A549 (cell line): ENCODE measurements around the gene RAP1GAP2. TPM values are rescaled to one million over a fixed set of nuclear protein-coding genes. Genes with fewer than 3 reads are reported as not detected.
A peak's percentile ranks its signal among the peaks of the same experiment; 100 is the strongest.

Experiments
- ATAC-seq, 2 experiments: fragments of 200-7000 bp in 1 of 2; fragments of >200 bp in 1 of 2; cut with Nextera tagmentation in 1 of 2; cut with Tn5 transposase in 1 of 2; 3 replicates each; pipeline versions ENCODE4 v1.8.0 to v1.9.1; 2018 to 2020; ENCODE audit warnings: mild to moderate bottlenecking in 1 of 2, moderate library complexity in 1 of 2
- CTCF ChIA-PET: fragments of 300-600 bp; sonication (Branson Sonifier 250); formaldehyde crosslinking; extraction: SDS; loops from one replicate; lab custom pipeline; 2021; ENCODE audit warnings: antibody characterized with exemption, inconsistent platforms; lab: Yijun Ruan, JAX
- POLR2A ChIA-PET: fragments of 350-600 bp; formaldehyde crosslinking; extraction: SDS; loops from one replicate; lab custom pipeline; 2021; ENCODE audit warnings: antibody characterized with exemption, inconsistent platforms; lab: Yijun Ruan, JAX
- DNase-seq, 2 experiments: peaks; one replicate each; pipeline versions ENCODE4 v3.0.0 to v3.0.0-alpha.2; 2011 to 2016; ENCODE audit warnings: low read depth in 1 of 2, low spot score in 1 of 2
- FAIRE-seq: peaks from 2 replicates; lab custom pipeline; 2011; peaks lifted over from hg19 to GRCh38; lab: Jason Lieb, UNC
- H3K27ac ChIP-seq, 2 experiments: fragments of >200 bp; sonication (Bioruptor Twin); formaldehyde crosslinking; 3 replicates each; pipeline ENCODE4 v1.5.1; 2016 to 2017
- H3K4me1 ChIP-seq: fragments of >200 bp; sonication (Bioruptor Twin); formaldehyde crosslinking; 3 replicates; pipeline ENCODE4 v1.6.1; 2016
- H3K4me2 ChIP-seq: fragments of >200 bp; sonication (Bioruptor Twin); formaldehyde crosslinking; 3 replicates; pipeline ENCODE4 v1.6.1; 2016
- H3K4me3 ChIP-seq: fragments of >200 bp; sonication (Bioruptor Twin); formaldehyde crosslinking; 3 replicates; pipeline ENCODE4 v1.5.1; 2016
- H3K9me3 ChIP-seq: fragments of >200 bp; sonication (Bioruptor Twin); formaldehyde crosslinking; 3 replicates; pipeline ENCODE4 v1.6.1; 2016
- CBX2 ChIP-seq: fragments of 200-600 bp; sonication (generic); IDR thresholded peaks from 2 replicates; pipeline ENCODE4 v1.6.1; 2016; ENCODE audit warnings: low read depth, mild to moderate bottlenecking, borderline replicate concordance
- CBX8 ChIP-seq: fragments of 200-600 bp; sonication (generic); IDR thresholded peaks from 2 replicates; pipeline ENCODE4 v1.6.1; 2016
- EHMT2 ChIP-seq: fragments of 200-600 bp; sonication (generic); IDR thresholded peaks from 2 replicates; pipeline ENCODE4 v1.6.1; 2016; ENCODE audit warnings: antibody characterized with exemption, low read depth, mild to moderate bottlenecking, moderate library complexity
- HMGXB4 ChIP-seq: fragments of 250-450 bp; sonication (Bioruptor Pico); IDR thresholded peaks from 2 replicates; pipeline ENCODE4 v1.5.0; 2021; ENCODE audit warnings: mild to moderate bottlenecking, moderate library complexity, borderline replicate concordance
- HOXA7 ChIP-seq: fragments of 250-450 bp; sonication (Bioruptor Pico); IDR thresholded peaks from 2 replicates; pipeline ENCODE4 v1.5.0; 2020; ENCODE audit warnings: mild to moderate bottlenecking, moderate library complexity
- HOXB13 ChIP-seq: fragments of 250-450 bp; sonication (Bioruptor Pico); IDR thresholded peaks from 2 replicates; pipeline ENCODE4 v1.5.0; 2020; ENCODE audit warnings: low read depth, mild to moderate bottlenecking, moderate library complexity
- JUNB ChIP-seq: fragments of >200 bp; sonication (Bioruptor Twin); formaldehyde crosslinking; IDR thresholded peaks from 2 replicates; pipeline ENCODE4 v1.6.1; 2016
- MAFK ChIP-seq: fragments of 450-650 bp; IDR thresholded peaks from 2 replicates; pipeline ENCODE4 v1.6.1; 2014; ENCODE audit not compliant: partially characterized antibody
- MYC ChIP-seq: IDR thresholded peaks from 2 replicates; pipeline ENCODE4 v1.6.1; 2012; ENCODE audit warnings: mild to moderate bottlenecking, inconsistent platforms, low read length, improper control_type of control experiment, borderline replicate concordance
- NPAS2 ChIP-seq: fragments of 250-450 bp; sonication (Bioruptor Pico); IDR thresholded peaks from 2 replicates; pipeline ENCODE4 v1.8.0; 2022; ENCODE audit warnings: mild to moderate bottlenecking, moderate library complexity, borderline replicate concordance
- NR3C1 ChIP-seq: fragments of >200 bp; sonication (Bioruptor Twin); formaldehyde crosslinking; IDR thresholded peaks from 3 replicates; pipeline ENCODE4 v1.6.1; 2017
- PBX3 ChIP-seq: IDR thresholded peaks from 2 replicates; pipeline ENCODE4 v1.6.1; 2012
- PHF8 ChIP-seq: fragments of 200-600 bp; sonication (generic); IDR thresholded peaks from 2 replicates; pipeline ENCODE4 v1.6.1; 2016; ENCODE audit warnings: low read depth, mild to moderate bottlenecking, antibody characterized with exemption, moderate library complexity, borderline replicate concordance
- POLR2AphosphoS2 ChIP-seq: conservative IDR thresholded peaks from 2 replicates; pipeline ENCODE4 v1.6.1; 2012; ENCODE audit warnings: low read length, improper control_type of control experiment, inconsistent platforms
- RAD21 ChIP-seq, 2 experiments: fragments of >200 bp in 1 of 2; sonication (Bioruptor Twin) in 1 of 2; formaldehyde crosslinking in 1 of 2; IDR thresholded peaks in 1 of 2; conservative IDR thresholded peaks in 1 of 2; 2 replicates in 1 of 2; 3 replicates in 1 of 2; pipeline ENCODE4 v1.6.1; 2012 to 2018; ENCODE audit warnings: inconsistent platforms in 1 of 2
- RCOR1 ChIP-seq: fragments of 150-350 bp; IDR thresholded peaks from 2 replicates; pipeline ENCODE4 v1.6.1; 2014; ENCODE audit warnings: antibody characterized with exemption, low read length, low read depth
- REST ChIP-seq: fragments of 200-600 bp; sonication (generic); IDR thresholded peaks from 2 replicates; pipeline ENCODE4 v1.6.1; 2016; ENCODE audit warnings: antibody characterized with exemption, mild to moderate bottlenecking, moderate library complexity
- ZC3H11A ChIP-seq: fragments of 450-650 bp; IDR thresholded peaks from 2 replicates; pipeline ENCODE4 v1.6.1; 2014; ENCODE audit warnings: antibody characterized with exemption, mild to moderate bottlenecking
- ZFP36 ChIP-seq: fragments of 450-650 bp; IDR thresholded peaks from 2 replicates; pipeline ENCODE4 v1.6.1; 2014; ENCODE audit warnings: borderline replicate concordance; ENCODE audit not compliant: partially characterized antibody
- ZSCAN20 ChIP-seq: fragments of 250-450 bp; sonication (Bioruptor Pico); IDR thresholded peaks from 2 replicates; pipeline ENCODE4 v1.8.0; 2022; ENCODE audit warnings: mild to moderate bottlenecking, moderate library complexity
- WGBS: methylation state at CpG from one replicate; pipeline ENCODE4 v1.1.6; 2017; ENCODE audit errors: missing lambda C conversion rate; 5-methylcytosine and 5-hydroxymethylcytosine counted together
- polyA plus RNA-seq, 4 experiments: library from polyadenylated mRNA; depleted of rRNA in 3 of 4; stranded (reverse); fragments of >200 nt; fragmentation: RNase III in 1 of 4; extraction: RNeasy Plus Mini Kit Qiagen cat#74134 plus additional on column Dnase treatment in 1 of 4; gene quantifications; 2 replicates in 3 of 4; 3 replicates in 1 of 4; pipeline ENCODE4 v1.2.3, GENCODE V29; 2011 to 2017
- TF ChIP-seq, protein P1 (sequence below): fragments of 250-450 bp; sonication (Bioruptor Pico); IDR thresholded peaks from 2 replicates; pipeline ENCODE4 v1.5.0; 2020; ENCODE audit warnings: low read depth, mild to moderate bottlenecking, moderate library complexity
- TF ChIP-seq, protein P2 (sequence below): fragments of >200 bp; sonication (Bioruptor Twin); formaldehyde crosslinking; IDR thresholded peaks from 2 replicates; pipeline ENCODE4 v1.6.1; 2016

Gene RAP1GAP2
- polyA plus RNA-seq, 2 of the 4 experiments (the other 2 are of a cell fraction): 8.3 to 20.8 TPM

GRCh38 chr17:3026125-3026855 lies 230.1 kb downstream of the RAP1GAP2 start:
- Histone ChIP-seq H3K27ac (no peak overlapping the region), H3K4me1 (no peaks in the 10 kb centered on the region), H3K4me3 (no peak overlapping the region), H3K4me2 (no peak overlapping the region), H3K9me3 (peaks cover 33% of the 10 kb centered on the region; the same call in 2 of the 3 replicates)
- TF ChIP-seq POLR2AphosphoS2 (no peak), RAD21 (conservative IDR thresholded peaks at IDR 0.05 in 1 of 2, IDR thresholded peaks at IDR 0.05 in 1 of 2) (no peak), HOXA7 (CRISPR knock-in tag) (no peak), ZSCAN20 (CRISPR knock-in tag) (no peak), NR3C1 (no peak), HMGXB4 (CRISPR knock-in tag) (no peak), MYC (no peak), RCOR1 (no peak), EHMT2 (no peak)
- TF ChIP-seq, protein P1, sequence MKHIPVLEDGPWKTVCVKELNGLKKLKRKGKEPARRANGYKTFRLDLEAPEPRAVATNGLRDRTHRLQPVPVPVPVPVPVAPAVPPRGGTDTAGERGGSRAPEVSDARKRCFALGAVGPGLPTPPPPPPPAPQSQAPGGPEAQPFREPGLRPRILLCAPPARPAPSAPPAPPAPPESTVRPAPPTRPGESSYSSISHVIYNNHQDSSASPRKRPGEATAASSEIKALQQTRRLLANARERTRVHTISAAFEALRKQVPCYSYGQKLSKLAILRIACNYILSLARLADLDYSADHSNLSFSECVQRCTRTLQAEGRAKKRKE (CRISPR knock-in tag): no peak
- TF ChIP-seq, protein P2, sequence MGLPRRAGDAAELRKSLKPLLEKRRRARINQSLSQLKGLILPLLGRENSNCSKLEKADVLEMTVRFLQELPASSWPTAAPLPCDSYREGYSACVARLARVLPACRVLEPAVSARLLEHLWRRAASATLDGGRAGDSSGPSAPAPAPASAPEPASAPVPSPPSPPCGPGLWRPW: no peak
- CTCF ChIA-PET: interaction anchor here (0.8 to 3.0 kb wide), 13 partner anchors 10 to 200 kb away, joined by 3 to 20 read pairs (median 3); no protein-coding TSS in a partner anchor
- DNase-seq: no peak
- 90% methylated on average over 24 of the region's 26 CpGs for WGBS
- FAIRE-seq: no peak
- ATAC-seq: peak in 1 of 2 experiments; percentile 23; a peak in 3 of 6 replicates
- POLR2A ChIA-PET: no interaction called here

- WGBS: 88% methylated on average over 31 of the region's 31 CpGs
- H3K9me3 ChIP-seq: peaks cover 26% of the 10 kb centered on the region; the same call in 2 of the 3 replicates
- ATAC-seq: peak; percentile 40 to 49; a peak in 4 of 6 replicates
- no peak for FAIRE-seq
- no peak for DNase-seq
- H3K4me2 ChIP-seq: no peak overlapping the region
- H3K4me3 ChIP-seq: no peak overlapping the region
- ChIA-PET POLR2A (no interaction called here), CTCF (interaction anchor here (0.8 to 3.0 kb wide), 7 partner anchors 14 to 201 kb away, joined by 3 to 20 read pairs (median 4); no protein-coding TSS in a partner anchor)
- H3K27ac ChIP-seq: no peak overlapping the region
- no peaks in the 10 kb centered on the region for H3K4me1 ChIP-seq
- no peak for TF ChIP-seq NPAS2 (CRISPR knock-in tag)
- no peak for TF ChIP-seq MAFK
- TF ChIP-seq PHF8: no peak
- no peak for TF ChIP-seq ZC3H11A
- no peak for TF ChIP-seq CBX2
- no peak for TF ChIP-seq HMGXB4 (CRISPR knock-in tag)
- TF ChIP-seq ZFP36: no peak
- no peak for TF ChIP-seq CBX8
- no peak for TF ChIP-seq HOXB13
- TF ChIP-seq PBX3: no peak
- TF ChIP-seq JUNB: no peak
- TF ChIP-seq, protein P2: no peak
- TF ChIP-seq REST: no peak
- no peak for TF ChIP-seq RCOR1
Observed at GRCh38 chr17:3026856-3027751, 230.9 kb downstream of the RAP1GAP2 start.
